ES-I3 (cell line): Measurements from ENCODE around the gene PRELID2.

Experiments
- H3K36me3 ChIP-seq: 2 replicates; pipeline ENCODE4 v1.6.1; 2013; ENCODE audit warnings: mild to moderate bottlenecking, low read length, control low read depth, moderate library complexity; ENCODE audit not compliant: insufficient read depth
- H3K4me1 ChIP-seq: 2 replicates; pipeline ENCODE4 v1.6.1; 2013; ENCODE audit warnings: mild to moderate bottlenecking, control low read depth, low read length; ENCODE audit not compliant: insufficient read depth
- H3K9ac ChIP-seq: 2 replicates; pipeline ENCODE4 v1.6.1; 2013; ENCODE audit warnings: low read depth, mild to moderate bottlenecking, low read length, moderate library complexity
- H3K9me3 ChIP-seq: 2 replicates; pipeline ENCODE4 v1.6.1; 2013; ENCODE audit warnings: mild to moderate bottlenecking, low read length, moderate library complexity; ENCODE audit not compliant: control insufficient read depth, insufficient read depth

Gene PRELID2

GRCh38 chr5:145796318-145796717 is 38.8 kb downstream of the PRELID2 start:
- H3K4me1 ChIP-seq = peaks cover 6% of the 10 kb centered on the region
- no peak overlapping the region for H3K9ac ChIP-seq
- H3K36me3 ChIP-seq = no peaks in the 10 kb centered on the region
- no peaks in the 10 kb centered on the region for H3K9me3 ChIP-seq

GRCh38 chr5:145793574-145793973 is 41.6 kb downstream of the PRELID2 start:
- Histone ChIP-seq H3K9me3 (no peaks in the 10 kb centered on the region), H3K4me1 (peaks cover 6% of the 10 kb centered on the region), H3K9ac (no peak overlapping the region), H3K36me3 (no peaks in the 10 kb centered on the region)

GRCh38 chr5:145792840-145793239 is 42.3 kb downstream of the PRELID2 start:
- no peak overlapping the region for H3K9ac ChIP-seq
- H3K9me3 ChIP-seq = no peaks in the 10 kb centered on the region
- H3K36me3 ChIP-seq = no peaks in the 10 kb centered on the region
- H3K4me1 ChIP-seq = peaks cover 6% of the 10 kb centered on the region

- Histone ChIP-seq H3K9me3 (no peaks in the 10 kb centered on the region), H3K9ac (no peak overlapping the region), H3K4me1 (peaks cover 2% of the 10 kb centered on the region; the same call in 1 of the 2 replicates), H3K36me3 (no peaks in the 10 kb centered on the region)
These were observed 43.3 kb downstream of the PRELID2 start for GRCh38 chr5:145791866-145792265.

GRCh38 chr5:145787996-145788395 is 47.1 kb downstream of the PRELID2 start:
- Histone ChIP-seq H3K4me1 (no peaks in the 10 kb centered on the region), H3K9ac (no peak overlapping the region), H3K9me3 (no peaks in the 10 kb centered on the region), H3K36me3 (no peaks in the 10 kb centered on the region)

- Histone ChIP-seq H3K4me1 (no peaks in the 10 kb centered on the region; the same call in 1 of the 2 replicates), H3K36me3 (no peaks in the 10 kb centered on the region), H3K9ac (no peak overlapping the region), H3K9me3 (no peaks in the 10 kb centered on the region)
These were observed 47.6 kb downstream of the PRELID2 start for GRCh38 chr5:145787507-145787906.

GRCh38 chr5:145787001-145787400 is 48.1 kb downstream of the PRELID2 start:
- Histone ChIP-seq H3K4me1 (no peaks in the 10 kb centered on the region; the same call in 1 of the 2 replicates), H3K9ac (no peak overlapping the region), H3K9me3 (no peaks in the 10 kb centered on the region), H3K36me3 (no peaks in the 10 kb centered on the region)

- Histone ChIP-seq H3K36me3 (no peaks in the 10 kb centered on the region), H3K4me1 (no peaks in the 10 kb centered on the region; the same call in 1 of the 2 replicates), H3K9ac (no peak overlapping the region), H3K9me3 (no peaks in the 10 kb centered on the region; the same call in 1 of the 2 replicates)
These were observed 54.2 kb downstream of the PRELID2 start for GRCh38 chr5:145780982-145781381.

- H3K36me3 ChIP-seq = no peaks in the 10 kb centered on the region
- H3K9ac ChIP-seq = no peak overlapping the region
- H3K9me3 ChIP-seq = no peaks in the 10 kb centered on the region; the same call in 1 of the 2 replicates
- H3K4me1 ChIP-seq = no peaks in the 10 kb centered on the region; the same call in 1 of the 2 replicates
These were observed 56.8 kb downstream of the PRELID2 start for GRCh38 chr5:145778144-145778900.

GRCh38 chr5:145777445-145778063 is 57.6 kb downstream of the PRELID2 start:
- H3K4me1 ChIP-seq = no peaks in the 10 kb centered on the region; the same call in 1 of the 2 replicates
- no peaks in the 10 kb centered on the region for H3K36me3 ChIP-seq
- no peak overlapping the region for H3K9ac ChIP-seq
- H3K9me3 ChIP-seq = no peaks in the 10 kb centered on the region; the same call in 1 of the 2 replicates

- H3K9me3 ChIP-seq = no peaks in the 10 kb centered on the region; the same call in 1 of the 2 replicates
These were observed 58.3 kb downstream of the PRELID2 start for GRCh38 chr5:145776886-145777285.

GRCh38 chr5:145775893-145776444 is 59.2 kb downstream of the PRELID2 start:
- H3K9ac ChIP-seq = no peak overlapping the region
- no peaks in the 10 kb centered on the region for H3K4me1 ChIP-seq
- no peaks in the 10 kb centered on the region for H3K36me3 ChIP-seq
- H3K9me3 ChIP-seq = no peaks in the 10 kb centered on the region; the same call in 1 of the 2 replicates

More at GRCh38 chr5:145776886-145777285, 58.3 kb downstream of the PRELID2 start:
- Histone ChIP-seq H3K9ac (no peak overlapping the region), H3K36me3 (no peaks in the 10 kb centered on the region), H3K4me1 (no peaks in the 10 kb centered on the region)

GRCh38 chr5:145775411-145775810 is 59.7 kb downstream of the PRELID2 start:
- H3K4me1 ChIP-seq = no peaks in the 10 kb centered on the region
- H3K36me3 ChIP-seq = no peaks in the 10 kb centered on the region
- no peak overlapping the region for H3K9ac ChIP-seq
- H3K9me3 ChIP-seq = no peaks in the 10 kb centered on the region; the same call in 1 of the 2 replicates

- Histone ChIP-seq H3K36me3 (no peaks in the 10 kb centered on the region), H3K9me3 (no peaks in the 10 kb centered on the region; the same call in 1 of the 2 replicates), H3K9ac (no peak overlapping the region), H3K4me1 (no peaks in the 10 kb centered on the region)
These were observed 60.7 kb downstream of the PRELID2 start for GRCh38 chr5:145774442-145774841.
